Left hindlimb (tissue), 1 donor: ENCODE results near the gene HOXB5.

Experiments used
- DNase-seq: peaks from one replicate; pipeline ENCODE4 v3.0.0-alpha.2; 2018

Gene HOXB5

DNA sequence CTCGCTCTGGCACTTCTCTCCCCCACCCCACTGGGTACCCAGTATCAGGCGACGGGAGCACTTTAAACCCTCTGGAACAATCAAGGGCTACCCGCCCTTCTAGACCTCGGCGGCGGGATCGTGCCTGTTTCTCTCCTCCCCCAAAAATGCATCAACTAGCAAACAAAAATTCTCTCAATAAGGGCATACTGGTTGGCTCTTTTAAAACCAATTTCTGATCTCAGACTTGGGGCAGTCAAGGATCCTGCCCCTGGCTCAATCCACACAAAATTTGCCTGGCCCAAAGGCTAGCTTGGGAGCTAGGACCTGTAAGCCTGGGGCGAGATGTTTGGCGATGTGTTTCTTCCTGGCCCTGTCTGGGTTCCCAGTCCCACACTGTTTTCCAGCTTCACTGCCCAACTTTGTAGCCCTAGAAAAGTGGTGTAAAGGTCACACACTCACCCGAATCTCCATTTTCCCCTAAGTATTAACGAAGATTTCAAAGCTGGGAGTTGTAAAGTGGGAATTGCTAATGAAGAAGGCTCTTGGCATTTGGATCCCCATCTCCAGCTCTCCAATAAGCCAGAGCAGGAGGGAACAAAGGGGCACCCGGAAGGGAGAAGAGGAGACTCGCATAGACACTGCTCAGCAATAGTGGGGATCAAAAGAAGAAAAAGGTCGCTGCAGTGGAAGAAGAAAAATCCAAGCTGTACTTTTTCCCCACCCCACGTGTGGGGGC lies 34.3 kb downstream of the HOXB5 start:
- DNase-seq: no peak

GRCh38 chr17:48558831-48559121 lies 34.8 kb downstream of the HOXB5 start:
- no peak for DNase-seq

DNA sequence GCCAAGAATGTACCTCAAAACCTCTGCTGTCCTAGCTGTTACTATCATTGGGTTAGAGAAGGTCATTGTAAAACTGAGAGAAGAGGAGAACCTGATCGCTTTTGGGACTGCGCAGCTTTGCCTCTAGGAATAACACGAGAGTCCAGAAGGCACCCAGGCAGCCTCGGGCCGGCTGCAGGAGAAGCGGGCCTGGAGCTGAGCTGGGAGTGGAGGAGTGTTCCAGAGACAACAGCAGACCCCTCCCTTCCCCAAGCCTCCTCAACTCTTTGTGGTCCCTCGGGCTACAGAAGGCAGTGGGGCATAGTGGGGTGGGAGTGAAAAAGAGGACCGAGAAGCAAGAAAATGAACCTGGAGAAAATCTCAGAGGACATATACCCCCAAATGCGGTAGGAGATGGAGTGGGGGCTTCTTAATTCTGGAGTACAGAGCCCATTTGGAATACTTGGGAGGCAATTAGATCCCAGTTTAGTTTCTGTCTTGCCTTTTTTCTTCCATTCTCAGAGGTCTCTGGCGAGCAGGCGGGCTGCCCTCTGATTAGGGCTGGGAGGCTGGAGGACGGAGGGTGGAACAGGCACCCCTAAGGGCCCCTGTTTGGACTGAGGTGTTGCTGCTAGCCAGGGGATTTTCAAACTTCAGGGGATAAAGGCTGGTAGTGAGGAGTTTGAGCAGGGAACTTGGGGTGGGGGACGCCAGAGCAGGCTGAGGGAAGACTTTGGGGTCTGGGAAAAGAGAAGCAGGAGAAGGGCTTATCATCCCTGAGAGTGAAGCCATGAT lies 35.3 kb downstream of the HOXB5 start:
- DNase-seq: no peak

DNA sequence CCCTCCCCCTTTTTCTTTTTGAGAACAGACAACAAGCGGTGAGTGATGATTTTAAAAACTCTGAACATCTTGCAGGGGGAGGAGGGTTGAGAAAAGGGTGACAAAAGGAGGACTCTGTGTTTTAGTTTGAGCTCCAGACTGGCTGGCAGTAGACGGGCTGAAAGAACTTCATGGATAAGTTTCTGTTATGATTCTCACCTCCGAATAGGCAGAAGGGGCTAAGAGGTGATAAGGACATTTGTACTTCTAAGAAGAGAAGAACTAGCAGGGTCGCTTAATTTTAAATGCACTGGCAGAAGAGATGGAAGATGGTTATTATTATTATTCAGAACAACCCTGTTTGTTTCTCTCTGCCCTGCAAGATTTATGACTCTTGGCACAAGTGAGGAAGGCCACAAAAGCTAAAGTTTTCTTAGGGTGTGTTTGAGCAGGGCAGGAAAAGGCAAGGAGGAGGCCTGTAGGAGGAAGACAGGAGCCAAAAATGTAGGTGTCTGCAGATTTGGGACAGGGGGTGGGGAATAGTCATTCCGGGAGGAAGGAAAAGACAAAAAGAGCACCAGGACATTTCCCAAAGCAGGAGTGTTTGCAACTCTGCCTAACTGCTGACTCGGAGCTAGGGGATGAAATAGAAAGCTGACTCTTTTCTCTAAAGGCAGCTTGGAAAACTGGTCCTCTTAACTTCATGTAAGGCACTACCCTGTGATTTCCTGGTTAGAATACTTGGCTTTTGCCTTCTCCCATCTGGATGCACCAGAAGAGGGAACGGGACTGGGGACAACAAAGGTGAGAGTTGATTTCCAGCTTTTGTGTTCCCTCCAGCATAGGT lies 36.8 kb downstream of the HOXB5 start:
- DNase-seq: no peak

DNA sequence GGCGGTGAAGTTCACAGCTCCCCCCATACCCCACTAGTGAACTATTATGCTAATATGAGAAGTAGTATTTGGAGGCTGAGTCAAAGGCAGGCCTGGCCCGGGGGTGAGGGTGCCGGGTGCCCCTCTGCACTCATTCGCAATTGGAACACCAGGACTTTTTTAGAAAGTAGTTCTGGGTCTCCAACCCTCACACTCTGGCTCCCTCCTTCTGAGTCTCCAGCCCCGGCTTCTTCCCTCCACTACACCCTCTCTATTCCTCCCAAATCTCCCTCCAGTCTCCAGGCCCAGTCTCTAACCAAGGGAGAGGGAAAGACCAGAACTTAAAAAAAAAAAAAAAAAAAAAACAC lies 37.4 kb downstream of the HOXB5 start:
- no peak for DNase-seq

GRCh38 chr17:48555258-48556228 lies 38.0 kb downstream of the HOXB5 start:
- DNase-seq: no peak

GRCh38 chr17:48554412-48555257 lies 38.9 kb downstream of the HOXB5 start:
- DNase-seq: no peak

DNA sequence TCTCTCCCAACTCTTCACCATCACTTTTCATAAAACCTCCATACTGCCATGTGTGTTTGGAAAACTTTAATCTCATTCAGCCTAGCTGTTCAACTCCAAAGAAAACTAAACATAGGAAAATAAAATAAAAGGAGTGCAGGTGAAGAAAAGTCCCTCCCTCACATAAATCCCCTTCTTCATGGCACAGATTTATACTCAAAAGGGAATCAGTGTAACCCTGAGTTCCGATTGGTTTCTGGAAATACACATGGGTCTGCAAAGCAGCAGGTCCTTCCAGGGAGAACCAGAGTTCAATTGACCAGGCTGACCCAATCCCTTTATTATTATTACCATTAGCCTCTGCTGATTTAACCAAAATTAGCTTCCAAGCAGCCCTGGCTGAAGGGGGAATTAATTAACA lies 39.8 kb downstream of the HOXB5 start:
- no peak for DNase-seq

GRCh38 chr17:48553190-48553547 lies 40.4 kb downstream of the HOXB5 start:
- no peak for DNase-seq

- DNase-seq: no peak
Observed at GRCh38 chr17:48552466-48553189, 41.0 kb downstream of the HOXB5 start.

- no peak for DNase-seq
Observed at GRCh38 chr17:48551596-48552465, 41.7 kb downstream of the HOXB5 start.

- no peak for DNase-seq
Observed at GRCh38 chr17:48551214-48551555, 42.4 kb downstream of the HOXB5 start.

DNA sequence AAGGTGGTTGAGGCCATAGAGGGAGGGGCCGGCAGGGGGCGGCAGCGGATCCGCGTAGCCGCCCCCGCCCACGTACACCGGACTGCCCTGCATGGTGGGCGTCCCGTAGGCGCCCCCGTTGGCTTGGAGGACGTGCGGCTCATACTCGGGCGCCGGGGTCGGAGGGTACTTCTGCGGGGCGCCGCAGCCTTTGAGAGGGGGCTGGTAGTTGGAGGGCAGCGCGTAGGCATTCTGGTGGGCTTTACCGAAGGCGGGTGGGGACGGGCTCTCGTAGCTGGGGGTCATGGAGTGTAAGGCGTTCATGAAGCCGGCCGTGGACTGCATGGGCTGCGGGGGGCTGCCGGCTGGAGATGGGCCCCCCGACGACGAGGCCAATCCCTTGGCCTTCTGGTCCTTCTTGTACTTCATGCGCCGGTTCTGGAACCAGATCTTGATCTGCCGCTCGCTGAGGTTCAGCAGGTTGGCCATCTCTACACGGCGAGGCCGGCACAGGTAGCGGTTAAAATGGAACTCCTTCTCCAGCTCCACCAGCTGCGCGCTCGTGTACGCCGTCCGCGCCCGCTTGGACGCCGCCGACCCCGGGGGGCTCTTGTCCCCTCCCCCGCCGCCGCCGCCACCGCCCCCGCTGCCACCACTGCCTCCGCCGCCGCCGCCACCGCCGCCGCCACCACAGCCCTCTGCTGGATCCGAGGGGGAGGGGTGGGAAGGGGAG lies 42.9 kb downstream of the HOXB5 start:
- DNase-seq: no peak

GRCh38 chr17:48549914-48550501 lies 43.6 kb downstream of the HOXB5 start:
- DNase-seq: no peak

GRCh38 chr17:48549281-48549630 lies 44.3 kb downstream of the HOXB5 start:
- DNase-seq: no peak

DNA sequence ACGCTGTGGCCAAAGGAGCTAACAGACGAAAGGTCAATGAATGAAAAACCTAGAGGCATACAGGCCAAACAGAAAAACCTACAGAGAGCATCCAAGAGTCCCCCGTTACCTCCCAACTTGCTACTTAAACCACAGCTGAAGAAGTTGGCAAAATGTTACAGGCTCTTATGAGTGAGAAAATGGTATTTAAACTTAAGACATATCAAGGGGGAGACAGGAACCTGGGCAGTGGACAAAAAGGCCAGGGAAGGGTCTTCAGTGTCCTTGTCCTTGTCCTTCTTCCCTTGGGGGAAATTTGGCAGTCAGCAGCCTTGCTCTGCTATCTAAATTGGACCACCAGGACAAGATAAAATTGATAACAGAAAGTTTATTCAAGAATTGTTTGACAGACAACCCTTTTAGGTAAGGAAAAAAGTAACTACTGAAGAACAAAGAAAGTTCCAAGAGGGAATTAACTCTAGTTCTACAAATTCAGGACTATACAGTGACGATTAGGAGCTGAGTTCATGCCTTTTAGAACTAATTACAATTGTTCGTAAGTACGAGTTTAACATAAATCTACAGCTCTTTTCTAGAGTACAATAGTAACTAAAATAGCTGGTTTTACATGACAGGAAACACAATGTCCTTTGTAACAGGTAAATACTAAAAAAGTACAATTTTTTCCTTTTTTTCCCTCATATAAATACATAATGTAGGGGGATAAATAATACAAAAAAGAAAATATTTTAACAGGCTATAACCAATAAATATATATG lies 44.9 kb downstream of the HOXB5 start:
- no peak for DNase-seq

GRCh38 chr17:48547808-48548522 lies 45.6 kb downstream of the HOXB5 start:
- DNase-seq: no peak
